ENCODE results near the gene ABI2. TPM values are rescaled to one million over a fixed set of nuclear protein-coding genes. Genes with fewer than 3 reads are reported as not detected.
A peak's percentile ranks its signal among the peaks of the same experiment; 100 is the strongest.
"Not testable (repeated sequence)": the region's sequence is repeated elsewhere in the genome, so short reads cannot be mapped to it uniquely, and the experiment has no call there.

The ABI2 gene
- total RNA-seq, 1 donor from 2014 or later: 147 TPM

DNA sequence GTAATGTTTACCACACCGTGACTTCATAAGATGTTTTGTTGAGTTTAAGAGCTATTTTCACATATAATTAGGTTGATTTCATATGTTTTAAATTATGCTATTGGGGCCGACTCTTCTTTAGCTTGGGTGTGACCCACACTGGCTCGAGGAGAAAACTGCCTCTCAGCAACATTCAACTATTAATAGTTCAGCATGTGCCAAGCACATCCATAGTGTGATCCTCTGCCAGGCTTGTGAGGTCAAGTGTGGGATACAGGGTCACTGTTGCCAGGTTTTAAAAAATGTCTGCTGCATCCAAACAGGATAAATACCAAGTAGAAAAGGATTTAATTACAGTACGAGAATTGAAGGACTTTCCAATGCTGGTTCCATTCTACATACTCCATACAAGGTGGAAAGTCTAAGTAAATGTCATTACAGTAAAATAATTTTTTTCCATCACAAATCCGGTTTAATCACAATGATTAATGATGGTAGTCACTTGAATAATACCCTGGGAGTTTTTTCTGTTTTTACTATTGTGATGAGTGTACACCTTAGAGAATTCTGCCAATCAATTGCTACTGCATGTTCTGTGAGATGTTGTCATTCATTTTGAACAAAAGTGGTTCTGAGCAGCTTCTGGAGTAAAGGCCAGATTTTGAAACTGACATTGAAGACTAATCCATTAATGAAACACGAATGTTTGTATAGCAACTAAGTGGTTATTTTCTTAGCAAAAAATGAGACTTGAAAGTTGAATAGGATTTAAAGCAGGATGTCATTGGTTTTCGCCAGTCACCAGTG lies 84.5 kb downstream of the ABI2 start:
- FAIRE-seq (no peak), DNase-seq (ENCODE audit: low spot score in 2 of 2) (no peak)

DNA sequence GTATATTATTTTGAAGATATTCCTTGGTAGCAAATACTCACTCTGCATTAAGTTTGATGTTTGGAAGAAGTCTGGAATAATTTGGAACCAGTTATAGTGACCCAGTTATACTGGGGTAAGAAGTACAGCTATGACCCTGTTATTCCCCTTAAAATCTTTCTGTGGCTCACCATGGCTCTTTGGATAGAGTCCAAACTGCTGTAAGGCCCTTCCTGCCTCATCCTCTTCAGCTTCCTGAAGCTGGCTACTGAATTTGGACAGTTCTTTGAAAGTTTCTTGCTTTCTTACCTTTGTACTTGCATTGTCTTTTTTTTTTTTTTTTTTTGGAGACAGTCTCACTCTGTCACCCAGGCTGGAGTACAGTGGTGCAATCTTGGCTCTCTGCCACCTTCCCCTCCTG lies 85.6 kb downstream of the ABI2 start:
- no peak for FAIRE-seq
- DNase-seq (ENCODE audit: low spot score in 2 of 2): no peak

DNA sequence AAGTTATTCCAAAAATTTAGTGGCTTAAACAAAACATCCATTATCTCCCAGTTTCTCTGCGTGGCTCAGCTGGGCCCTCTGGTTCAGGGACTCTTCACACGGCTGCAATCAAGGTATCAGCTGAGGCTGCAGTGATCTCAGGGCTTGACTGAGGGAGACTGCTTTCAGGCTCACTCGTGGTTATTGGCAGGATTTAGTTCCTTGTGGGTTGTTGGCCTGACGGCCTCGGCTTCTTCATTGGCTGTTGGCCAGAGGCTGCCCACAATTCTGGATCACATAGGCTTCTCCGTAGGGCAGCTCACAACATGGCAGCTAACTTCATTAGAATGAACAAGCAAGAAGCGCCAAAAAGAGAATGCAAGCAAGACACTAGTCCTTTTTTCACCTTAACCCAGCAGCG lies 90.1 kb downstream of the ABI2 start:
- FAIRE-seq (no peak), DNase-seq (ENCODE audit: low spot score in 2 of 2) (no peak)

DNA sequence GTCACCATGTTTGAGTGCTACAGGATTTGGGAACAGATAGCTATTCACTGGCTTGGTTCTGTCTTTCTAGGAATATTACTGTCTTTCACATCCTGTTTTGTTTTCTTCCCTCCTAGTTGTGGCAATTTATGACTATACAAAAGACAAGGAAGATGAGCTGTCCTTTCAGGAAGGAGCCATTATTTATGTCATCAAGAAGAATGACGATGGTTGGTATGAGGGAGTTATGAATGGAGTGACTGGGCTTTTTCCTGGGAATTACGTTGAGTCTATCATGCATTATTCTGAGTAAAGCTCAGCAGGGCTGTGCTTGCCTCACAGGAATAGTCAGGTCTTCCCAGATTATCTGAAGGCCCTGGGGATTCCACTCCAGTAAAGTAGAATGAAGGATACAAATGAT lies 98.9 kb downstream of the ABI2 start:
- no peak for DNase-seq (ENCODE audit: low spot score in 2 of 2)
- no peak for FAIRE-seq

DNA sequence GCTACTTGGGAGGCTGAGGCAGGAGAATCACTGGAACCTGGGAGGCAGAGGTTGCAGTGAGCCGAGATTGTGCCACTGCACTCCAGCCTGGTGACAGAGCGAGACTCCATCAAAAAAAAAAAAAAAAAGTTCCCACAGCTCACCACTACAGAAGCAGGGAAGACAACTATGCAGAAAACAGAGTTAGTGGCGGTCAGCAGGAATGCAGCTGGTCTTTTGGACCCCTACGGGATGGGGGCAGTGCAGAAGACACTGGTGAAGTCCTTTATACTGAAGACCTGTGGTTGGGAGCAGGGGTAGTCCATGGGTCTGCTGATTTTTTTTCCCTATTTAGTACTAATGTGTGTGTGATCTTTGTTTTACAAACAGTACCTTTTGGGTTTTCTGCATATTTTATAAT lies 101.4 kb downstream of the ABI2 start:
- DNase-seq (ENCODE audit: low spot score in 2 of 2); FAIRE-seq: not testable (repeated sequence)

DNA sequence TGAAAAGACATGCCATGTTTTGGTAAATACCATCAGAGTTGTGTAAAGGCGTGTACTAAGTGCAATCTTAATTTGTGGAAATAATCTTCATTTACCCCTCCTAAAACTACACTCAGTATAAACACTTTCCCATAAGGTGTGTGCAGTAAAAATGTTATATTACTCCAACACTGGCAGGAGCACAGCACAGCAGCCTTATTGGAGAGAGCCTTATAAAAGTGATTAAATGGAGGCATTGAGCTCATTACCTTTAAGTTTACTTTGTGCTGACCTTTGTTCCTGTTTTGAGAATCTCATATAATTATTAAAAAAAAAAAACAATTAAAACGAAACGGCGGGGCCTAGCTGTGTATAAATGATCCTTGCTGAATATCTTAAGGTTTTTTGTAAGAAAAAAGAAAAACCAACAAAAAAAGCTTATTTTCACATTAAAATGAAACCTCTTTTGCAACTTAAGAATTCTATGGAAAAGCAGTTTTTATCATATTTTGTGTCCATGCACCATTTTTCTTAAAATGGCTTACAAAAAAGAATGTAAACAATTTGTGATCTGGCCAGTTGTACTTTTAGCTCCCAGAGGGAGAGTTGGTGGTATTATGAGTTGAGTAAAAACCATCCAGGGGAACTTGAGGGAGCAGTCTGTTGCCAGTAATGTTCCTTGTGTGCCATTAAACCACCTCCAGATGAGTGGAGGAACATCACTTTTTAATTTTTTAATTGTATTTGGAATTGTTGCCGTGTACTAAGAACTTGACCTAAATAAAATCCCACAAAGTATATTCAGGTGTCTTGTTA lies 103.4 kb downstream of the ABI2 start:
- DNase-seq (ENCODE audit: low spot score in 2 of 2): no peak
- FAIRE-seq: no peak

DNA sequence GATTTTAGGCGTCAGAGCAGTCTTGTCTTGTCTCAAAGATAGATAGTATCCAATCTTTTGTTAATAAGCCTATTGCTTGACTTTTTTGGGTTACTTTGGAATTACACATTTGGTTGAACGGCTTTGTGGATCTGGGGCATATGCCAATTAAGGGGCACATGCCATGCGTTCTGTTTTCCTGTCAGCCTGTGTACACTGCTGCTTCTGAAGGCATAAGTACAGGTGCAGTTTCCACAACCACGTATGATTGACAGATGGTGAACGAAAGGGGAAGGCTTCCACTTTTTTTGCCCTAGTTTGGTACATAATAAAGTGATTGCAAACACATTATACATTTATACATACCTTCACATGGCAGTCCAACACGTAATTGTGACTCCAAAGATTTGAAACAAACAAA lies 104.6 kb downstream of the ABI2 start:
- FAIRE-seq: no peak
- DNase-seq (ENCODE audit: low spot score in 2 of 2): no peak

DNA sequence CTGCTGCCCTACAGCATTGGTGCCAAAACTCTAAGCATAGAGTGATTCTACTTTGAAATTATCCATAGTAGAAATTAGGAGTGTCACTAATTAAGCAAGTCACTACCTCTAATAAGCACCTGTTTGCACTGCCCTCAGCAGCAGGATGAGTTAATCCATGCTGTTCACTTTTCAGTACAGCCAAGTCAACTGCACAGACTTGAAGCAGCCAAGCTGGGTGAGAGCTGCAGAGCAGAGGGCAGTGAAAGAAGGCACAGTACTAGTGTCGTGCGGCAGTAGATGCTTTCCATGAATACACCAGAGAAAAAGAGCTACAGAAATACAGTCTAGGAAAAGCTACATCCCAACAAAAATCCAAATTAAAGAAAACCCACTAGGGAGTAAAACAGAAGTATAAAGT lies 108.3 kb downstream of the ABI2 start:
- DNase-seq (ENCODE audit: low spot score in 2 of 2): no peak
- no peak for FAIRE-seq

DNA sequence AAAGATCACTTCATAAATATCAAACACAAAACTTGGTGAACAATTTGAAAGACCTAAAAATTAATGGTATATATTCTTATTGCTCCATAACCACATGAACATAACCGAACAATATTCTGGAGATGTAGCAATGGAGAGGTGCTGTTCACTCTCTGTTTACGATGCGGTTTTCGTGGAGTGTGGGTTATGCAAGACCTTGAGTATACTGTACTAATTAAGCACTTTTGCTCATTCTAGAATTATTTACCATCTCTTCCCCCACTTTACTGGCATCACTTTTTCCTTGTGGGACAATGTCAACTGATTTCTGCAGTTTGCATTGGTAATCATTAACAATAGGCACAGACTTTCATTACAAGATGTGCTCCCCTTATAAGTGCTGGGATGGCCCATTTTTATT lies 109.3 kb downstream of the ABI2 start:
- FAIRE-seq: no peak

DNA sequence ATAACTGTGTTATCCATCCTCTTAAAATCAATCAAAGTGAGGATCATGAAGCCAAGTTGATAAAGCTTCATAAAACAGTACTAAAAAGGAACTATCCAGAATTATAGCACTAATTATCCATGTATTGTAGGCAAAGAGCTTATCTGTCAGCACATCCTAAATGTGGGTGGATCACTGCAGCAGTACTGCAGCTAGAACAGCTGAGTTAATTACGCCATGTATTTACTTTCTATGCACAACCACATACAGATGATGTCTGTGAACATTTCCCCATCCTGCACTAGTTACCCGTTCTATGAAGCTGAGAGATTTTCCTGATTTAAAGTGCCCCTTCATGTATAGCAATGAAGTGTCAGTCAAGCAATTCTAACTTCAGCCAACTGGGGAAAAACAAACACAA lies 110.3 kb downstream of the ABI2 start:
- FAIRE-seq (no peak), DNase-seq (ENCODE audit: low spot score in 2 of 2) (no peak)

More for the DNA sequence above, 109.3 kb downstream of the ABI2 start:
- no peak for DNase-seq (ENCODE audit: low spot score in 2 of 2)

DNA sequence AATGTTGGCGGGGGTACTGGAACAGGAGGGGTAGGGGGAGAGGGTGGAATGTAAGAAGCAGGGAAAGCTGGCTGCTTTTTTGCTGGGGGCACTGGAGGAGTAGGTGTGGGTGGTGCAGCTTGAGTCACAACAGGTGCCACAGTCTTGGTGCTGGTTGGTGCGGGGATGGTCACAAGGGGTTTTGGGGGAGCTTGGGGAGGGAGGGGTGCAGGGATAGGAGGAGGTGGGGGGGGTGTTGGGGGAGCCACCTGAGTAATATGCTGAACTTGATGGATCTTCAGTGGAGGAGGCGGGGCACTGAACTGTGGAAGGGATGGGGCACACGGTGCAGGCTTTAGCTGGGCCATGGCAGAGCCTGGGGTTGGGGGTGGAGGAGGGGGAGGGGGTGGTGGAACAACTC lies 112.5 kb downstream of the ABI2 start:
- no peak for DNase-seq (ENCODE audit: low spot score in 2 of 2)
- FAIRE-seq: no peak

DNA sequence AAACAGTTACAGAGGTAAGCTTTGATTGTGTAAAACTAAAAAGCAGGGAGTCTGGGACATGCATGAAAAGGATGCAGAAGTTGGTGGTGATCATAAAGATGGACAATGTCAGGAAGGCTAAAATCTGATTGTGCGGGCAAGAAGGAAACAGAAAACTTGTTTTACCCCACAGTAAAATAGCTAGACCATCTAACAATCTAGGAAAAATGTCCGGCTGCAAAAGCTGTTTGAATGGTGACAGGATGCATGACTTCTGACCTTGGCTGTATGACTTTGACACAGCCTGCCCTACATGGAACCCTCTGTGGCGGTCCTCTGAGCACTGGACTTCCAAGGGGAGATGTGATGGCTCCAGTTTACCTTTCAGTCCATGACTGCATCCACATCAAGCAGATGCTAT lies 113.3 kb downstream of the ABI2 start:
- FAIRE-seq (no peak), DNase-seq (ENCODE audit: low spot score in 2 of 2) (no peak)

DNA sequence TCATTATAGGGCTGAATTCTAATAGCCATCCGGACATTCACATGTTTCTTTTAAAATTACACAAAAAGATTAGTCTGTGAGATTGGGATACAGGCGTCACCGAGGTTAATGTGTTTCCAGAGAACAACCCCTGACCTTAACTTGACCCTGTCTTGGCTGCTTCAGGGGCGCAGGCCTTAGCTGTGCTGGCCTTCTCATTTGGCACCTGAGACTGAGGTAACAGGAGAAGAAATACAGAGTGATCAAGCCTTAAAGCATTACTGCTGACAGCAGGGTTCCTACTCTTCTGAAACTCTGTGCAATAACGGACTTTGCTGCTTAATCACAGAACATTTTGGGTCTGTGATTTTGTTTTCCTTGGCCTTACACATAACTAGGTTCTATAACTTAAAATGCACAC lies 114.3 kb downstream of the ABI2 start:
- FAIRE-seq (no peak), DNase-seq (ENCODE audit: low spot score in 2 of 2) (no peak)

DNA sequence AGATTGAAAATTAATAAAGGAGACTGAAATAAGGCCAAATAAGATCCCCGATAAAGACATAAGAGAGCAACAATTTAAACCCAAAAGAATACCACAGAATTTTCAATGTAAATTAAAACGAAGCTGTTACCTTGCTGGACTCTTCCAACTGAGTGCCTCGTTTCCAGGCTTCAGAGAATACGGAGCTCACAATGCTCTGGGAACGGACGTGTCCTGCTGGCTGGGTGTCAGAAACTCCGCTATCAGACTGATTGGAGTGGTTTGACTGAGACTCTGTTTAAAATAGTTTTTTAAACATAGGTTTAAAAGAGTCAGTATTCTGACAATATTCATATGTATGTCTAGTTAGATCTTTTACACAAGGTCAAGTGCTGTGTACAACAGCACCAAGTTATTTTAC lies 116.5 kb downstream of the ABI2 start:
- no peak for FAIRE-seq
- DNase-seq (ENCODE audit: low spot score in 2 of 2): no peak

DNA sequence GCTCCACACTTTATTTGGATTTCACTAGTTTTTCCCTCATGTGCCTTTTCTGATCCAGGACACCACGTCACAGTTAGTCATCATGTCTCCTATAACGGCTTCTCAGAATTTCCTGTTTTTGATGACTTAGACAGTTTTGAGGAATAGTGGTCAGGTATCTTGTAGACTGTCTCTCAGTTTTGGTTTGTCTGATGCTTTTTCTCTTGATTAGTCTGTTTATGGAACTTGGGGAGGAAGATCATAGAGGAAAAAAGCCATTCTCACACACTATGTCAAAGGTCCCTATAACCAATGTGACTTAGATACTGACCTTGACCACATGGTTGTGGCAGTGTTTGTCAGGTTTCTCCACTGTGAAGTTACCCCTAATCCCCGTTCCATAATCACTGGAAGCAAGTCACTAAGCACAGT lies 117.9 kb downstream of the ABI2 start:
- FAIRE-seq (no peak), DNase-seq (ENCODE audit: low spot score in 2 of 2) (no peak)

DNA sequence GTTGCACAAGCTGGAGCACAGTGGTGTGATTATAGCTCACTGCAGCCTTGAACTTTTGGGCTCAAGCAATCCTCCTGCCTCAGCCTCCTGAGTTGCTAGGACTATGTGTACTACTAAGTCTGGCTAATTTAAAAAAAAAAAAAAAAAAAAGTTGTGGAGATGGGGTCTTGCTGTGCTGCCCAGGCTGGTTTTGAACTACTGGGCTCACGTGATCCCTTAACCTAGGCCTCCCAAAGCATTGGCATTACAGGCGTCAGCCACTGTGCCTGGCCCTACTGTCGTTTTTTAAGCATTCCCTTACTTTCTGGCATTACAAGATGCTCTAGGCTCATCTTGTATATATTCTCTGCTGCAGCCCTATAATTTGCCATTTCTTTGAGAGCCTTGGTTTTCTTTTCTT lies 118.6 kb downstream of the ABI2 start:
- FAIRE-seq: no peak
- DNase-seq (ENCODE audit: low spot score in 2 of 2): no peak

DNA sequence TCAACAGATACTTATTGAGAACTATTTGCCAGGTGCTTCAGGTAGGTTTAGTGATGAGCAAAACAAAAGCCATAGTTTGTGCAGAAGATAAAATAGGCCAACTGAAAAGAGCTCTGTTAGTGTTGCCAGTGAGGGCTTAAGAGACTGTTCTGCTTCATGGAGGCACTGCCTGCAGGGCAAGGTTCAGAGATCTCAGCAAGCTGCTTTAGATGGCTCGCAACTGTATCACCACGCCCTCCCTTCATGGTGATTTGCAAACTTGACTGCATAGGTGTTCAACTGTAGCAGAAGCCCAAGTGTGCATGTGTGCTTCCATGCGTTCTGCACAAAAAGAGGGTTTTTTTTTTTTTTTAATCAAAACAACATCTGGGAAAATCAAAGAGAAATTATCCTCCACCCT lies 122.4 kb downstream of the ABI2 start:
- FAIRE-seq: no peak
- no peak for DNase-seq (ENCODE audit: low spot score in 2 of 2)

DNA sequence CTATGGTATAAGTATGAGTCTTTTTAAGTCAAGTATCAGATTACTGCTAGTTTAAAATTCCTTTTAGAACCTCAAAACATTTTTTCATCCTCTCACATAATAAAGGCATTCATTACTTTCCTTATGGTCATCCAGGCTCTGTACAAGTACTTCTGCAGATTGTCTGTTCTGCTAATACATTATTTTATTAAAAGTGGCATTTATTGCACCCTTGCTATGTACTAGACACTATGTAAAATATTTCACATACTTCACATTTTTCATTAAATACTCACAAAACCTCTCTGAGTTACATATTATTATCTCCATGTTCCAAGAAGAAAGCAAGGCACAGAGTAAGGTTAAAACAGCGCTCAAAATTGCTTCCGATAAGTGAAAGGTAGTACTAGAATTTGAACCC lies 122.8 kb downstream of the ABI2 start:
- FAIRE-seq: no peak
- DNase-seq (ENCODE audit: low spot score in 2 of 2): no peak

DNA sequence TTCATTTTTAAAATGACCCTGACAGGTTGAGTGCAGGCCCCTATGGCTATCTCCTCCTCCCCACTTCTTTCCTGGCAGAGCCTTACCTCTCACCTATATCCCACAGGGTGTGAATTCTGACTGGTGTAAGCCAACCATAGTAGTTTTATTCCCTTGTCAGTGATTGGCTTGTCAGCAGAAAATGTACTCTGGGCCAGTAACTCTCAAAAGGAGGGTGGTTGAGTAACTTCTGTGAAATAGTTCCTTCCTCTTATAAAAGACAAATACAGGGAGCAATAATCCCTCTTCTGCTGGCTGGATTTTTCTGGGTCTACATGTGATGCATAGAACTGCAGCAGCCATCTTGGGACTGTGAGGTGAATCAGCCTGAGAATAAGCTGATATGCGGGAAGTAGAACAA lies 123.5 kb downstream of the ABI2 start:
- FAIRE-seq: no peak
- DNase-seq (ENCODE audit: low spot score in 2 of 2): no peak

DNA sequence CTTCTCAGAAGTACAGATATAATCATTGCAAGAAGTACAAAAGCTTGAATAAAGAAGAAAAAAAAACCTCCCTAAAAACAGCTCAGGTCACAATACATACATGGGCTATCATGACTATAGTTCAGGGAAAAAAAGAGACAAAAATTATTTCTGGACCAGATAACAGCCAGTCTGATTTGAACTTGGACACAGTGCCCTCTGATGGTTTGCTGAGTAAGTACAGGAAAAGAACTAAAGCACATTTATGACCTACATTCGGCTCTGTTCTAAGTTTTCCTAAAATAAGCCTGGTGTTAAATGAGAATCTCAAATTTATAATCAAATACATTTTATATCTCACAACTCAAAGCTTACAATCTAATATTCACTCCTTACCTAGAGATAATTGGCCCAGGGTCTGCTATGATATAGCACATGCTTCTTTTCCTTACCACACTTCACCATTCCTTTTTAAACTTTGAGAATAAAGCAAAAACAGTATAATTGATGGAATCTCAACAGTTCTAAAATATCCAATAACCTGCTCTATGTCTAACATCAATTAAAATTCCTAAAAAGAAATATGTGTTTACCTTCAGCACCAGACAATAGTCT lies 125.8 kb downstream of the ABI2 start:
- peak; percentile 10 to 27 for DNase-seq (ENCODE audit: low spot score in 2 of 2)
- FAIRE-seq: peak; percentile 95

DNA sequence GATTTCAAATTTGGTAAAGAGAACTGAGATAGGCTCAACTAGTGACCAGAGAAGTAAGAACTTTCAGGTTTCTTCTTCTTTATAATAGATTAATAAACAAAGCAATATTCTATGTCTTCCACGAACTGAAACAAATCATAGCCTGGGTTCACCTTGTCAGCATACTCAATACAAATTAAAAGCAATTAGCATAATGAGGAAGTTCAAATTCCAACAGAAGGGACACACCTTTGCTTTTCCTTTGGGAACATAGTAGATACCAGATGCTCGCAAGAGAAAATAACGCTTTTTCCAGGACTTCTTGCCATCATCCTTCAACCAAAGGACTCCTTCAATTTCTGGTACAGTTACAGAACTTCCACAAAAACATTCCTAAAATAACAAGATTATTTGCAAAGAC lies 127.0 kb downstream of the ABI2 start:
- DNase-seq (ENCODE audit: low spot score in 2 of 2): no peak
- FAIRE-seq: no peak

DNA sequence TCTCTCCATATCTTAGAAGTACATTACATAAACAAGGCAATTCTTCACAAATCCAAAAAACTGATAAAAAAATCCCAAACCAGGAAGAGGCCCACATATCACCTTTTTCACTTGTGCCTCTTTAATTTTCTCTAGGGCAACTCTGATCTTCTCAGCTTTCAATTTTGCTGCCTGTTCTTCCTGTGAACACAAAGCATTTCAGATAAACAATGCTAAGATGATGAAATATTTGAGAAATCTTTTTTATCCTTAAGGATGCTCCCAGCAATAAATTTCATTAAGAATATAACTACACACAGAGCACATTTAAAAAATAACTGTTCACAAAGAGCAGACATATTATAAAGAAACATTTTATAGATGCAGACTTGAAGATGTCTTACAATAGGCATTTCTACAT lies 133.6 kb downstream of the ABI2 start:
- FAIRE-seq (no peak), DNase-seq (ENCODE audit: low spot score in 2 of 2) (no peak)

All from frontal cortex (tissue), 4 donors.